NCI-H2196 (cell line): Measurements from ENCODE around the gene PRMT2.
"Not testable (repeated sequence)": the region's sequence is repeated elsewhere in the genome, so short reads cannot be mapped to it uniquely, and the experiment has no call there.

ENCODE experiments used
- DNase-seq: peaks from one replicate; lab custom pipeline; 2025; ENCODE audit not compliant: unreplicated experiment; lab: John Stamatoyannopoulos, UW

Gene PRMT2

DNA sequence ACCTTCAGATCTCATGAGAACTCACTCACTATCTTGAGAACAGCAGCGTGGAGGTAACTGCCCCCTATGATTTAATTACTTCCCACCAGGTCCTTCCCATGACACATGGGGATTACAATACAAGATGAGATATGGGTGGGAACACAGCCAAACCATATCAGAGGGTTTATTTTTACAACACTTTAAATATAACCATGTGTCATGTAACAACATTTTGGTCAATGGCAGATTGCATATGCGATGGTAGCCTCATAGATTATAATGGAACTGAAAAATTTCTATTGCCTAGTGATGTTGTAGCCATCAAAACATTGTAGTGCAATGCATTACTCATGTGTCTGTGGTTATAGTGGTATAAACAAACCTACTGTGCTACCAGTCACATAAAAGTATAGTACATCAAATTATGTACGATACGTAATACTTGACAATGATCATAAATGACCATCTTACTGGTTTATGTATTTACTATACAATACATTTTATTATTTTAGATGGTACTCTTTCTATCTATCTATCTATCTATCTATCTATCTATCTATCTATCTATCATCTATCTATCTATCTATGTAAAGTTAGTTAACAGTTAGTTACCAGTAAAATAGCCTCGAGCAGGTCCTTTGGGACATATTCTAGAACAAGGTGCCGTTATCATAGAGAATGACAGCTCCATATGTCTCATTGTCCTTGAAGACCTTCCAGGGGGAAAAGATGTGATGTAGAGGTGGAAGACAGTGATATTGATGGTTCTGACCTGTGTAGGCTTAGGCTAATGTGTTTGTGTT, 18.0 kb upstream of the PRMT2 start:
- DNase-seq, result no peak

DNA sequence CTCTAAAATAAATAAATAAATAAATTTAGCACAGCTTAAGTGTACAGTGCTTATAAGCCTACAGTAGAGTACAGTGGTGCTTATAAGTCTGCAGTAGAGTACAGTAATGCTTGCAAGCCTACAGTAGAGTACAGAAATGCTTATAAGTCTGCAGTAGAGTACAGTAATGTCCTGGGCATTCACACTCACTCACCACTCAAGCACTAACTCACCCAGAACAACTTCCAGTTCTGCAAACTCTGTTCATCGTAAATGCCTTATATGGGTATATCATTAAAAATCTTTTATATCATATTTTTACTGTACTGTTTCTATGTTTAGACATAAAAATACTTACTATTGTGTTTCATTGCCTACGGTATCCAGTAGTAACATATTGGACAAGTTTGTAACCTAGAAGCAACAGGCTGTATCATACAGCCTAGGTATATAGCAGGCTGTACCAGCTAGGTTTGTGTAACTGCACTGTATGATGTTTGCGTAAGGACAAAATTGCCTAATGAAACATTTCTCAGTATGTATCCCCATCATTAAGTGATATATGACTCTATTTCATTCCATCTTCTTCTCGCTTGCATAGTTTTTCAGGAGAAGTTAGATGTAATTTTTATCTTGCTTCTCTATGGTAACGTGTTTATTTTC, 16.6 kb upstream of the PRMT2 start:
- DNase-seq, result no peak

DNA sequence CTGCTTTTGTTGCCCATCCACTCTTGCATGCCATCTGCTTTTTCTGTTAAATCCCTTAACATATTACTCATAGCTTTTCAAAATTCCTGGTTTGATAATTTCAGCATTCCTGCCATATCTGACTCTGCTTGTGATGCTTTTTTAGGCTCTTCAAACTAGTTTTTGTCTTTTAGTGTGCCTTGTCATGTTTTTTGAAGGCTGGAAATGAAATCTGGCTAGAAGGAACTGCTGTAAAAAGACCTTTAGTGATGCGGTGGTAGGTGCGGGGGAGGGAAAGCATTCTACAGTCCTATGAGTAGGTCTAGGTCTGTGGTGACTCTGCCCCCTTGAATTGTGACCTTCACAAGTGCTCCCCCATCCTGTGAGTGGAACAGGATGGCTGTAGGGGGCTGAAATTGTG, 15.6 kb upstream of the PRMT2 start:
- DNase-seq, result no peak

DNA sequence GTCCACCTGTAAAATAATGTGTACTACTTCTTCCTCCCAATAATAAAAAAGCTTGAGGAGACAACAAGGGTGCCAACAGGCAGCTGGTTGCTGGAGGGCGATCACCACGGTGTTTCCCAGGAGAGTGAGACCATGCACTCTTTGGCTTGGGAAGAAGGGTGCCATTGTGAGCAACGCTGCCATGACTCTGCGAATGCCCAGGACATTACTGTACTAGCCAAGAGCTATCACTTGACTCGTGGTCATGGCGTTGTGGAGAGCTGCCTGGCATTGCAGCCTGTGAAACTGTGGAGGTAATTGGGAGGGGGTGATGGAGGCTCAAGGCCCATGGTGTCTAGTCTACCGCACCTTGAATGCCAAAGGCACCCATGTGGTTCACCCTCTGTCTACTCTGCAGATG, 14.6 kb upstream of the PRMT2 start:
- DNase-seq, result no peak

DNA sequence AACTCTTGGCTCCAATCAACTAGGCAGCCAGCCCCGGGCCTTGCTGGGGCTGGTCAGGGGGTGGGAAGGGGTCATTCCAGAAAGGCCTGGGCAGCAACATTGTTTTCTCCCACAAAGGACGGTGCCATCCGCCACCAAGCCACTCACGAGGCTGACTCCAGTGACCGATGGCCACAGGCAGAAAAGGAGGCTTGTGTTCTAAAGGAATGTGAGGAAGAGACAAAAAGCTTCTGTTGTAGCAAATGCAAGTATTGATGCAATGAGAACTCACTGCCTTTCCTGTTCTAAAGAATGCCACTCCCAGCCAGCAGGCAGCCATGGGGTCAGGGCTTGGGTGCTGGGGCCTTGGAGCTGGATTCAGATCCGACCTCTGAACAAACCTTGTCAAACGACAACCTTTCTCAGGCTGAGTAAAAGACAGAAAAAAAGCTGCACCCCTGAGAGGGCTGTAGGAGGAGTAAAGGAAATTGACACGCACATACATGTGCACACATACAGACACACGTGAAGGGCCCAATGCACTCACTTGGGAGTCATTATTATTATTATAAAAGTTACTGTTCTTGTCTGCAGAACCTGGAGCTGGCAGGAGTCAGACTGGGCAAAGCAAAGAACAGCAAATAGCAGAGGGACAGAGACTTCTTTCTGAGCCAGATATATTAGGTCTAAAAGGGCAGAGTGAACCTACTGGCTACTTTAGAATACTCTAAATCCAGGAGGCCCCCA, 13.9 kb upstream of the PRMT2 start:
- no peak for DNase-seq

DNA sequence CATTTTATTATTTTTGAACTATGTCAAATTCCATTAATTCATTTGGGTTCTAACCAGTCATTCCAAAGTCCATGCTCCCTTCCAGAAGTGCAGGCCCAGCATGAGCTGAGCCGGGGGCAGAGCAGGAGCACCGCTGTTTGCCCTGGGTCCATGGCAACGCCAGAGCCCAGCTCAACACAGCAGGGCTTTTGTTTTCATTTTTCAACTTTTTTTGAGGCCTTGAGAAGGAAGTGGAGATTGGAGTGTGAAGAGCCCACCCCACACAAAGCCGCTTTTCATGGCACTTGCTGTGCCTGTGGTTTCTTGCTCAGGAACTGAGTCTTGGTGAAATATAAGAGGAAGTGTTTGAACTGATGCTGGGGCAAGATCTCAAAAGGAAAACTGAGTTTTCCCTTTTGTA, 13.2 kb upstream of the PRMT2 start:
- DNase-seq, result no peak

DNA sequence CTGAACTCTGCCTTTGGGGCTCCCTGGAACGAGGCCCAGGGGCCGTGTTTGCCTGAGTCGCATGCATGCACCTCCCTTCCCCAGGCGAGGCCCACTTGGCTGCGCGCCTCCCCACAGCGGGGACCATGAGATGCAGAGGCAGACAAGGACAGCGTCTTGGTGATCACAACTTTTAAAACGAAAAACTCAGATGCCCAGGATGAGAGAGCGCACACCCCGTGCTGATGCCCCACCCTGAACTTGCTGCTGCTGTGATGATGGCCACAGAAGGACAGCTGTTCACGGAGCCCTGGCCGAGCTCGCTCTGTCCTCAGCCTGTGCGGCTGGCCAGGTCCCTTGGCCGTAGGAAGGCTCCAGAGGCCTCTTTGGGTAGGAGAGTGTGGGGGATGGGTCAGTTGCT, 11.4 kb upstream of the PRMT2 start:
- DNase-seq, result no peak

DNA sequence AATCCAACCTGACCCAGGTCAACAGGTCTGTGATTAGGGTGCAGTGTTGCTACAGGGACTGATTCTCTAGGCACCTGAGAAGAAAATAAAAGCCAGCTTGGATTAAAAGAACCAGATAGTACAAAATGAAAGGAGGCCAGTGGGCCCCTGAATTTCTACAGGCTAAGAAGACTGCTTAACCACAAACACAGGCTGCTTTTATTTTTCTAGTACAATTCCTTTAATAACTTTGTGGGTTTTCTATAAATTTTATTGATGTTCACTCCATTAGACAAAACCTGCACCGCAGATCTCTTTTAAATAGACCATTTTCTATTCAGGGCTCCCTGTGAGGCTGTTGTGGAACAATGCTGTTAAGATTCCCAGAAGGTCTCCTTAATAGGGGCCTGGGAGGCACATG, 9.7 kb upstream of the PRMT2 start:
- no peak for DNase-seq

DNA sequence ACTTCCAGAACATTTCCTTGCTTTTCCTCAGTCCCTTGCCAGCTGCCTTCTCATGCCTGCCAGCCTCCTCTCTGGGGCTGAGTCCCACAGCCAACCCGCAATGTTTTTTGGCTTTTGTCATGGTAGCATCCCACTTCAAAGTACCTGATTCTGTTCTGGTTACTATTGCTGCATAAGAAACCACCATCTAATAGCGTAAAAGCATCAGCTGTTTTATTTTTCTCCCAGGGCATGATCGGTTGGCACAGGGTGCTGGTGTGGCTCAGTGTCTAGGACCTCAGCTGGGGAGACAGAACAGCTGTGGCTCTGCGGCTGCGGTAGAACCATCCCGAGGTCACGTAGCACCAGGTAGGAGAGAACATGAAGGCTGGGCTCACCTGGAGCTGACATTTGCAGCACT, 8.9 kb upstream of the PRMT2 start:
- no peak for DNase-seq

DNA sequence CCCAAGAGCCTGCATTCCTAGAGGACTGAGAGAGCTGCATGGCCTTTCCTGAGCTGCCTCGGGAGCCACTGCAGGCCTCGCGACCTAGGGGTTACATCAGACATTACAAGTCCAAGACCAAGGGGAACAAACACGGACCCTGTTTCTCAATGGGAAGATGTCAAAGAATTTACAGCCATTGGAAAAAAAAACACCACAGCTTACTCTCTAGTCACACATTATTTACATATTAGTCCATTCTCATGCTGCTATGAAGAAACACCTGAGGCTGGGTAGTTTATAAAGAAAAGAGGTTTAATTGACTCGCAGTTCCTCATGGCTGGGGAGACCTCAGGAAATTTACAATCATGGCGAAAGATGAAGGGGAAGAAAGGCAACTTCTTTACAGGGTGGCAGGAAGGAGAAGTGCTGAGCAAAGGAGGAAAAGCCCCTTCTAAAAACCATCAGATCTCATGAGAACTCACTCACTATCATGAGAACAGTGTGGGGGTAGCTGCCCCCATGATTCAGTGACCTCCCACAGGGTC, 8.4 kb upstream of the PRMT2 start:
- no peak for DNase-seq

DNA sequence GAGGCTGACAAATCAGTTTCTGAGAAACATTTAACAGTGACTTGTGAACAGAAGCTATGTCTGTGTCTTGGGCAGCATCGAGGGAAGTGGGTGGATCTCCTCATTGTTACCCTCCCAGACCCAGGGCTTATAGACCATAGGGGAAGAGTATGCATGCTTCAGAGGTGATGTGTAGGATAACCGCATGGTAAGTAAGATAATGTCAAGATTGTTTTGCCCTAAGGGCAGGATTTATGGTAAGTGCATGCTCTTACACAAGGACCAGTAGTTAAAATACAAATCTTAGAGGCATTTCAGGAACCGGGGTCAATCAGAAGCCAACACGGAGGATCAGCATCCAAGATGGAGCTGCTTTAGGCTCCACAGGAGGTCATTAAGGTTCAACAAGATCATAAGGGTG, 7.7 kb upstream of the PRMT2 start:
- DNase-seq, result no peak

DNA sequence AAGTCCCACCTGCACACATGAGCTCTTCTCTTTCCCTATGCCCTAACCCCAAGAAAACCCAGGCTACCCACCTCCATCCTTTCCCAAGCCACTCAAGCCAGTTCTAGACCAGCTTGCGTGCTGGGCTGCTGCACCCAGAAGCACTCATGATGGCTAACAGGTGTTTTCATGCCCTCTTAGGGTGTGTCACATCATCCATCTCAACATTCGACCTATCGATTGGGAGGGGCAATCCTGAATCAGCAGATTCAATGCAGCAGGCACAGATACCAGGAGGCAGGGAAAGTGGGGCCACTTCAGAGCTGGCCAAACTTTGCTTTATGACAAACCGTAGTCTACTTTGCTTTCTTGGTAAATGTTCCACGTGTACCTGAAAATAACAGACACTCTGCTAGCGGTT, 6.6 kb upstream of the PRMT2 start:
- no peak for DNase-seq

DNA sequence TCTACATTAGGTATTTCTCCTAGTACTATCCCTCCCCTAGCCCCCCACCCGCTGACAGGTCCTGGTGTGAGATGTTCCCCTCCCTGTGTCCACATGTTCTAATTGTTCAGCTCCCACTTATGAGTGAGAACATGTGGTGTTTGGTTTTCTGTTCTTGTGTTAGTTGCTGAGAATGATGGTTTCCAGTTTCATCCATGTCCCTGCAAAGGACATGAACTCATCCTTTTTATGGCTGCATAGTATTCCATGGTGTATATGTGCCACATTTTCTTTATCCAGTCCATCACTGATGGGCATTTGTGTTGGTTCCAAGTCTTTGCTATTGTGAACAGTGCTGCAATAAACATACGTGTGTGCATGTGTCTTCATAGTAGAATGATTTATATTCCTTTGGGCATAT, 4.6 kb upstream of the PRMT2 start:
- DNase-seq, result not testable (repeated sequence)

DNA sequence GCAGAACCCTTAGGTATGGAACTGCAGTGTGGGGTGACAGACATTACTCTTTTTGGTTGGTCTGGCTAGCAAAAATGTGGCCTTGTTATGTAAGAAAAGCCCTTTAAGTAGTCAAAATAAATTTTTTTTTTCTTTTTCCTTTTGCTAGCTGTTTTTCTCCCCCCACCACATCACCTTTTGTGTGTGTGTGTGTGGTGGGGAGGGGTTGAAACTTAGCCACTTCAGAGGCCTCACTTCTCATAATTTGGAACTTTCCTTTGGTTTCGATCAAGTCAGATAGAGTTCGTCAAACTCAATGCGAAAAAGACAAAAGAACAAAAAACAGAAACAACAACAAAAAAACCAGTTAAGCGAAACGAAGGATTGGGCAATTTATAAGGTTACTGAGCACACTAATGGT, 1.9 kb upstream of the PRMT2 start:
- no peak for DNase-seq

DNA sequence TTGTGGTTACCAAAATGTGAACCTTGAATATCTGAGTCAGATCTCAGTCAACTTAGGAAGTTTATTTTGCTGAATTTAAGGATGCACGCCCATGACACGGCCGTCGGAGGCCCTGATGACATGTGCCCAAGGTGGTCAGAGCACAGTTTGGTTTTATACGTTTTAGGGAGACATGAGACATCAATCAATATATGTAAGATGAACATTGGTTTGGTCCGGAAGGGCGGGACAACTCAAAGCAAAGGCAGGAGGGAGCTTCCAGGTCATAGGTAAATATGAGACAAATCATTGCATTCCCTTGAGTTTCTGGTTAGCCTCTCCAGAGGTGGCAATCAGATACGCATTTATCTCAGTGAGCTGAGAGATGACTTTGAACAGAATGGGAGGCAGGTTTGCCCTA, 1.0 kb upstream of the PRMT2 start:
- DNase-seq, result no peak

DNA sequence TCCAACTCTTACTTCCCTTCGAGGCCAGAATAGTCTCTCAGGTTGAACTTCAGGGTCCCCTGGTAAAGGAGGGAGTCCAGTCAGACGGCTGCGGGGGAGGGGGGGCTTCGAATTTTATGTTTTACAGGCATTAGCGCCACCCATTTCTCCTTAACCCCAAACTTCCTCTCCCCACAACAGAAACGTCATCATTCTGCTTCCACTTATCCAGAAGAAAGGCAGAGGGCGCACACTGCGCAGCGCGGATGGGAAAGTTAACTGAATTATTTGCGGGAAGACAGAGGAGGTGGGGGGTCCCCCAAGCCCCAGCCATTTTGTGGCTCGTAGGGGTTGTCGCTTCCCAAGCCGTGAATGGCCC, 529 bp upstream of the PRMT2 start:
- DNase-seq, result peak; percentile 76

DNA sequence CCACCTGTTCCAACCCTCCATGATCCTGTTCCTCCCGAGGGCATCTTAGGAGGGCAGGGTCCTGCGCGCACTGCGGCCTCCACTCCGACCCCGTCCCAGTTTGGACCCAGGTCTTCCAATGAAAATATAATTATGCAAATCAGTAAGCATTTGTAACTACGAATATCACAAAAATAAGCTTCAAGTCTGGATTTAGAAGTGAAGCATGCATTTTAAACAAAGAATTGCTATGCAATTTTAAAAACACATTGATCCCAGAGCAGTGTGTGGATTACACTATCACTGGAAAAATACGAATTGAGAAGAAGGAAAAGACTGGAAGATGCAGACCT, 673 bp downstream of the PRMT2 start:
- no peak for DNase-seq

DNA sequence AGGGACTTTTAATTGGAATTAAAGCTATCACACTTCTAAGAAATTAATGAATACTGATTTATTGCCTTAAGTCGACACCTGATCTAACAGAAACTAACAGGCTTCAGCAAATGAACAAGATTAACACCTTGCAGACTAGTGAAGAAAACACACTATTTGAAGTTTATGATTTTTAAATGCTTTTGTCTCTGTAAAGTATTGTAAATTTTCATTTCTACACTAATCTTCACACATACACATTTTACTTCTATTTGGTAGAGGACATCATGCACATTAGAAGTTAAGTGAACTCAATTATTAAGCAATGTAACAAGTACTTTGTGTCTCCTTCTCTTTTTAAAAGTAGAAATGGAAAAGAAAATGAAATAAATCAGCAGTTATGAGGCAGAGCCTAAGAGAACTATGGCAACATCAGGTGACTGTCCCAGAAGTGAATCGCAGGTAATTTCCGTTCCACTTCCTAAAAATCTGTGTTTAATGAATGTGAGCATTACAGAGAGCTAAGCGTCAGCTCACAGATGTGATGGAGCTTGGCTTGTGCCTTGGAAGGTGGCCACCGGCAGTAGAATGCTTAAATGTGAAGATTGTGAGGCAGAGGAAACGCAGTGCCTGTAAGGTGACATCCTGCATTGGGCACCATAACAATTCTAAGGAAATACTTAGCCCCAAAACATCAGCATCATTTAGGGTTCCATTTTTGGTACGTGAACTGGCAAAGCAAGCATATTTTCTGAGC, 1.2 kb downstream of the PRMT2 start:
- DNase-seq, result no peak

DNA sequence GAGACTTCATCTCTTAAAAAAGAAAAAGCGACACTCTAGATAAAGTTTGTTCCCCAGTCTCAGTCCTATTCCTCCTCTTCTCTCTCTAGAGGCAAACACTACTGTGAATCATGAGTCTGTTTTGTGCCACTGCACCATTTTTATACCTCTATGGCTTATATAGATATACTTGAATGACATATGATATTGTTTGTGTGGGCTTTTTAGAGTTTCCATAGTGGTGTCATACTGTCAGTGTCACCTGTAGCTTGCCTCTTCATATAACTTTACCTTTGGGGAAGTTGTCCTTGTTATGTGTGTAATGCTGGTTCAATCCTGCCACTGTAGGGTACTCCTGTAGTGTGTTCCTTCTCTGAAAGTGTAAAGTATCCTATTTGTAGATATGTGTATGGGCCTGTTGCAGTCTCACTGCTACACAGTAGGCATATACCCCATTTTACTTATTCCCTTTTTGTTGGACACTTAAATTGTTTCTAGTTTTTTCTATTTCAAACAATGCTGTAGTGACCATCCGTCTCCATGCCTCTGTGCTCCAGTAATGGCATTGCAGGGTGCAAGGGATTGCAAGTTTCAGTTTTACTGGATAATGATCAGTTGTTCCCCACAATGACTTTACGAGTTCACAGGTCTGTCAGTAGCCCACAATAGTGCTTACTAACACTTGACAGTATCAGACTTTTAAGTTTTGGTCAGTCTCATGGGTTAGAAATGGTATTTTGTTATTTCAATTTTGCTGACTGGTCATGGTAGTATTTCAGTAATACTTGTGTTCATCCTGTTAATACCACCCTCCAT, 2.7 kb downstream of the PRMT2 start:
- no peak for DNase-seq

DNA sequence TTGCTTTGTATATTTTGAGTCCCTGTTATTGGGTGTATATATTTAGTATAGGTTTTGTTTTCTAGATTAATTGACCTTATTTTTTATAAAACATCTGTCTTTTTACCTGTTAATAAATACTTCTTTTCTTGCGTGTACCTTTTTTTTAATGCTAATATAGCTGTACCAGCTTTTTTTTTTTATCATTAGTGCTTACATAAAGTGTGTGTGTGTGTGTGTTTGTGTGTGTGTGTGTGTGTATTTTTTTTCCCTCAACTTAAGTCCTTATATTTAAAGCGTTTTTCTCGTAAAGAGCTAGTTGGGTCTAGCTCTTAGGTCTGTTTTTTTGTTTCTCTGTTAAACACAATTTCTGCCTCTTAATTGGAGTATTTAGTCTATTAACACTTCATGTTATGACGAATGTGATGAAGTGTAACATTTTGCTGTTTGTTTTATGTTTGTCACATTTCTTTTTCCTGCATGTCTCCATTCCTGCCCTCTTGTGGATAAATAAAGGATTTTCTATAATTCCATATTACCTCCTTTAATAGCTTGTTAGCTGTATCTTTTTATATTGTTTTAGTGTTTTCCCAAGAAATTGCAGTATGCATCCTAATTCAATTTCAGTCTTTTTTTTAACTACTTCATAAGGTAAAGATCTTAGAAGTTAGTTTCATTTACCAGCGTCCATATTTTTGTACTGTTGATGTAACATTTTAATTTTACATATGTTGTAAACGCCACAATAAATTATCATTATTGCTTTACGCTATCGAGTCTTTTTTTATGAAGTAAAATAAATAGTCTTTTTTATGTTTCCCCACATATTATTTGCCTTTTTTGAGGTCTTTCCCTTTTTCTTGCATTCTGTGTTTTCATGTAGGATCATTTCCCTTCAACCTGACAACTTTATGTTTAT, 4.3 kb downstream of the PRMT2 start:
- DNase-seq, result peak; percentile 12
